DMS79 treated with DMSO at 0.1 percent for 48 hours (cell line): ENCODE data around the gene MLC1.

Source experiments
- DNase-seq: peaks from one replicate; lab custom pipeline; 2025; lab: John Stamatoyannopoulos, UW

The MLC1 gene

GRCh38 chr22:50035976-50036724, 49.1 kb downstream of the MLC1 start:
- DNase-seq, result no peak

GRCh38 chr22:50035131-50035881, 49.9 kb downstream of the MLC1 start:
- DNase-seq, result no peak

GRCh38 chr22:50034126-50035081, 50.8 kb downstream of the MLC1 start:
- DNase-seq, result no peak

GRCh38 chr22:50032941-50033601, 52.2 kb downstream of the MLC1 start:
- DNase-seq, result no peak

DNA sequence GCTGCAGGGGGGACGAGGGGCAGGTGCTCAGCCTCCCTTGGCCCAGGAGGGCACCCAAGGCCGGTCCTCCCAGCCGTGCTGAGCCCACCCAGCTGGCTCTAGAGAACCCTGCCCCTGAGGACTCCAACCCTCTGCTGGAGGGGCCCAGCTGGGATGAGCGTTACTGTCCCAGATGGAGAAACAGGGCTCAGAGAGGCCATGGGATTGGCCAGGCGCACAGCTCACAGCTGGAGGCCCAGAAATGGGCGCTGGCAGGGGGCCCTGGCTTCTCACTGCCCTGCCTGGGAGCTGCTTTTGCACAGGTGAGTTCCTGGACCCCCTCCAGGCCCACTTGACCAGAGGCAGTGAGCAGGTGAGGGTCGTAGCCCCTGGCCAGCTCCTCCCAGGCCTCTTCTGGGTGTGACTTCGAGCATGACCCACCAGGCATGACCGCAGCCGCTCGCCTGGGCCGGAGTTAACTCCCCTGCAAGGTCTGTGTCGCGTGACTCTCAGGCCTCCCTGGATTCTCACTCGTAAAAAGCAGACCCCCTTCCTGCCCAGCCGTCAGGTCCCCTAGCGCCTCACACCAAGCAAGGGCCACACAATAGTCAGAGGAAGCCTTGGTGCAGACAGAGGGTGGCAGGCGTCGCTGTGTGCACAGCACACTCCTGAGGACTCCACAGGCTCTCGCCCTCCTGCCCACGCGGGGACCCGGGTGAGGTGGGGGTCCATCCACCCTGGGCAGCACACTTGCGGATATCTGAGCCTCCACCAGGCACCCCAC, 52.9 kb downstream of the MLC1 start:
- DNase-seq, result no peak

GRCh38 chr22:50031189-50032091, 53.8 kb downstream of the MLC1 start:
- no peak for DNase-seq

GRCh38 chr22:50030297-50031188, 54.7 kb downstream of the MLC1 start:
- peak; percentile 24 for DNase-seq

GRCh38 chr22:50027639-50028537, 57.3 kb downstream of the MLC1 start:
- DNase-seq, result no peak

DNA sequence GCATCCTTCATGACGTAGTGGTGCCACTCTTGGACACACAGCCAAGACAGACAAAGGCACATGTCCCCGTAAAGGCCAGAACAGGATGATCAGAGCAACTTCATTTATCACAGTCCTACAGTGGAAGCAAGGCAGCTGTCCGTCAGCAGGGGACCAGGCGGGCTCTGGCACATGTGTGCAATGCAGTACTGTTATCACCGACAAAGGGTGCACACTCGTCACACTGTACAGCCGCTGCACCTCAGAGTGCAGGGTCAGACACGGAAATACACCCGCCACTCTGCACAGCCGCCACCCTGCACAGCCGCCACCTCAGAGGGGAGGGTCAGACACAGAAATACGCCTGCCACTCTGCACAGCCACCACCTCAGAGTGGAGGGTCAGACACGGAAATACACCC, 59.2 kb downstream of the MLC1 start:
- no peak for DNase-seq

DNA sequence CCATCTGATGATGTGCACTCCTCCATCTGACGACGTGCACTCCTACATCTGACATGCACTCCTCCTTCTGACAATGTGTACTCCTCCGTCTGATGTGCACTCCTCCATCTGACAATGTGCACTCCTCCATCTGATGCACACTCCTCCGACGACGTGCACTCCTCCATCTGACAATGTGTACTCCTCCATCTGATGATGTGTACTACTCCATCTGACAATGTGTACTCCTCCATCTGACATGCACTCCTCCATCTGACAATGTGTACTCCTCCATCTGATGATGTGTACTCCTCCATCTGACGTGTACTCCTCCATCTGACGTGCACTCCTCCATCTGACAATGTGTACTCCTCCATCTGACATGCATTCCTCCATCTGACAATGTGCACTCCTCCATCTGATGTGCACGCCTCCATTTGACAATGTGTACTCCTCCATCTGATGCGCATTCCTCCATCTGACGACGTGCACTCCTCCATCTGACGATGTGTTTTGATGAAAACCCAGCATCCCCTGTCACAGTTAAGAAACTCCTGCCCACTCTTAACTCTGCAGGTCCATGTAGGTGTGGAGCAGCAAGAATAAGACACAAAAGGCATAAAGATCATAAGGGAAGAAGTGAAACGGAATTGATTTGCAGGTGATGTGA, 62.9 kb downstream of the MLC1 start:
- no peak for DNase-seq

- DNase-seq, result no peak
Measured at GRCh38 chr22:50020606-50021005, 64.6 kb downstream of the MLC1 start.

DNA sequence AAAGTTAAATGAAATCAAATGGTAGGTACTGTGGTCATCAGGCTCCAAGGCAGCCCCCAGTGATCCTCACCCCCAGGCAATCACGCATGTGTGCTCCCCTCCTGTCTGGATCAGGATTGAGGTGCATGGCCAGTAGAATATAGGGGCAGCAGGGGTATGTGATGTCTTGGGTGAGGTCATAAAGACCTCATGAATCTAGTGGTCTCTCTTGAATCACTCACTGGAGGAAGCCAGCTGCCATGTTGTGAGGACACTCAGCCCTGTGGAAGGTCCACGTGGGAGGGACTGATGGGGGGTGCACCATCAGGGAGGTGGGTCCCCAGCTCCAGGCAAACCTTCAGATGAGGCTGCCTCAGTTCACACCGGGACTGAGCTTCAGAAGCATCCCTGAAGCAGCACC, 65.9 kb downstream of the MLC1 start:
- DNase-seq, result no peak

DNA sequence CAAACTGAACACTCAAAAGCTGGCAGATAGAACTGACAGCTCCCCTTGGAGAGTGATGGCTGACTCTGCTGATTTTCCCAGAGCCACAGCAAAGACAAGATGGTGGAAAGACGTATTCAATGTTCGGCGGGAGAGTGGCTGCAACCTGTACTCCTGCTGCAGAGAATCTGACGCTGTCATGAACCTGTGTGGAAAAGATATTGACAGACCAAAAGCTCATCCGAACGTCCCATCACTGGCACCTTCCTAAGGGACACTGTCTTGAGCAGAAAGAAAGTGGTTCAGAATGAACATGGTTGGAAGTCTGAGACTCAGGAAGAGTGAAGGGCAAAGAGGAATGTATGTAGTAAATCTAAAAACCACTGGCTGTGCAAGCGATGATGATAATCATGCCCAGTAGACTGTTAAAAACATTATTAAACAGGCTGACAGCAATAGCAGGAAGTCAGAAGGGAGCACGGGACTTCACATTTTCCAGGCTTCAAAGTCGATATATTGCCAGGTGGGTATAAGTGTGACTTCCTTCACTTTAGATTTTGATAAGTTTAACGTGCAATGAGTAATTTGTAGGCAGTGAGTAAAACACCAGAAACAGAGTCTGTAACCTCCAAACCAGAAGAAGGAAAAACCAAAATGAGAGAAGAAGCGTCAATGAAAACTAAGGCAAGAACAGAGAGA, 66.5 kb downstream of the MLC1 start:
- no peak for DNase-seq

DNA sequence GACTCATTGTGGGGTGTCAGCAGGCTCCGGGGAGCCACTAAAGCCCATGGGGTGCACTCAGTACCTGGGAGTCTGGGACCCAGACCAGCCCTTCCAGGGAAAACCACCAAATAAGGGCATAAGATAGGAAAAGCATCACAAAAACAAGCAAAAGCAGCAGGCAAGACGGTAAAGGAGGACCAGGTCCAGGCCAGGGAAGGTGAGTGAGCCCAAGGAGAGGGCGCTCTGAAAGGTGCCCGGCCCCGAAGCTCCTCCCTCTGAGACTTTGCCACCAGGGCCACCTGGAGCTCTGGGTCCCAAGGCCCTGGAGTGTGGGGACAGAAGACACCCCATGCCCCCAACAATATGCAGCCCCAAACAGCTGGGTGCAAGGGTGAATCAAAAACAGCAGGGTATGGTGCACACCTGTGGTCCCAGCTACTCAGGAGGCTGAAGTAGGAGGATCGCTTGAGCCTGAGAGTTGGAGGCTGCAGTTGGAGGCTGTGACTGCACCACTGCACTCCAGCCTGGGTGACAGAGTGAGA, 67.5 kb downstream of the MLC1 start:
- DNase-seq, result no peak

- DNase-seq, result no peak
Measured at GRCh38 chr22:50016988-50017700, 68.1 kb downstream of the MLC1 start.
